PFSK-1 (cell line): ENCODE data around the gene ABR.
A peak's percentile ranks its signal among the peaks of the same experiment; 100 is the strongest.

Experiments
- FOXP2 ChIP-seq: optimal IDR thresholded peaks from 2 replicates; pipeline ENCODE3; 2011; ENCODE audit warnings: borderline replicate concordance, control low read depth, inconsistent platforms; ENCODE audit not compliant: insufficient read depth; ENCODE audit errors: extremely low read length, extremely low read depth
- POLR2AphosphoS5 ChIP-seq: IDR thresholded peaks from 2 replicates; pipeline ENCODE4 v1.6.1; 2012; ENCODE audit warnings: low read depth, mild to moderate bottlenecking, control low read depth, low read length, moderate library complexity
- SIN3A ChIP-seq: IDR thresholded peaks from 2 replicates; pipeline ENCODE4 v1.6.1; 2012; ENCODE audit warnings: mild to moderate bottlenecking, low read length, moderate library complexity, borderline replicate concordance; ENCODE audit not compliant: insufficient read depth
- TAF1 ChIP-seq: IDR thresholded peaks from 2 replicates; pipeline ENCODE4 v1.6.1; 2012; ENCODE audit warnings: low read length, control low read depth, borderline replicate concordance; ENCODE audit not compliant: insufficient read depth
- TF ChIP-seq, protein P1 (sequence below), 2 experiments: IDR thresholded peaks; 2 replicates each; pipeline versions ENCODE4 v1.6.1 to v1.8.0; 2011 to 2012; ENCODE audit warnings: low read depth in 2 of 2, low read length in 2 of 2, control low read depth in 1 of 2, inconsistent platforms in 1 of 2, mild to moderate bottlenecking in 1 of 2, moderate library complexity in 1 of 2; ENCODE audit not compliant: insufficient read depth in 1 of 2

The ABR gene

GRCh38 chr17:1058423-1059130 lies 121.2 kb downstream of the ABR start:
- TF ChIP-seq FOXP2: peak; percentile 16
- no peak for TF ChIP-seq TAF1

- TF ChIP-seq FOXP2 (no peak), POLR2AphosphoS5 (no peak), TAF1 (no peak), SIN3A (no peak)
These were observed 123.0 kb downstream of the ABR start for GRCh38 chr17:1056761-1057160.

- TF ChIP-seq POLR2AphosphoS5: no peak
- TF ChIP-seq FOXP2: no peak
- TF ChIP-seq, protein P1, sequence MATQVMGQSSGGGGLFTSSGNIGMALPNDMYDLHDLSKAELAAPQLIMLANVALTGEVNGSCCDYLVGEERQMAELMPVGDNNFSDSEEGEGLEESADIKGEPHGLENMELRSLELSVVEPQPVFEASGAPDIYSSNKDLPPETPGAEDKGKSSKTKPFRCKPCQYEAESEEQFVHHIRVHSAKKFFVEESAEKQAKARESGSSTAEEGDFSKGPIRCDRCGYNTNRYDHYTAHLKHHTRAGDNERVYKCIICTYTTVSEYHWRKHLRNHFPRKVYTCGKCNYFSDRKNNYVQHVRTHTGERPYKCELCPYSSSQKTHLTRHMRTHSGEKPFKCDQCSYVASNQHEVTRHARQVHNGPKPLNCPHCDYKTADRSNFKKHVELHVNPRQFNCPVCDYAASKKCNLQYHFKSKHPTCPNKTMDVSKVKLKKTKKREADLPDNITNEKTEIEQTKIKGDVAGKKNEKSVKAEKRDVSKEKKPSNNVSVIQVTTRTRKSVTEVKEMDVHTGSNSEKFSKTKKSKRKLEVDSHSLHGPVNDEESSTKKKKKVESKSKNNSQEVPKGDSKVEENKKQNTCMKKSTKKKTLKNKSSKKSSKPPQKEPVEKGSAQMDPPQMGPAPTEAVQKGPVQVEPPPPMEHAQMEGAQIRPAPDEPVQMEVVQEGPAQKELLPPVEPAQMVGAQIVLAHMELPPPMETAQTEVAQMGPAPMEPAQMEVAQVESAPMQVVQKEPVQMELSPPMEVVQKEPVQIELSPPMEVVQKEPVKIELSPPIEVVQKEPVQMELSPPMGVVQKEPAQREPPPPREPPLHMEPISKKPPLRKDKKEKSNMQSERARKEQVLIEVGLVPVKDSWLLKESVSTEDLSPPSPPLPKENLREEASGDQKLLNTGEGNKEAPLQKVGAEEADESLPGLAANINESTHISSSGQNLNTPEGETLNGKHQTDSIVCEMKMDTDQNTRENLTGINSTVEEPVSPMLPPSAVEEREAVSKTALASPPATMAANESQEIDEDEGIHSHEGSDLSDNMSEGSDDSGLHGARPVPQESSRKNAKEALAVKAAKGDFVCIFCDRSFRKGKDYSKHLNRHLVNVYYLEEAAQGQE (IDR thresholded peaks at IDR 0.05; ENCODE audit: insufficient read depth in 1 of 2, low read depth in 2 of 2, low read length in 2 of 2): no peak
- no peak for TF ChIP-seq SIN3A
These were observed 123.8 kb downstream of the ABR start for GRCh38 chr17:1055751-1056645.

DNA sequence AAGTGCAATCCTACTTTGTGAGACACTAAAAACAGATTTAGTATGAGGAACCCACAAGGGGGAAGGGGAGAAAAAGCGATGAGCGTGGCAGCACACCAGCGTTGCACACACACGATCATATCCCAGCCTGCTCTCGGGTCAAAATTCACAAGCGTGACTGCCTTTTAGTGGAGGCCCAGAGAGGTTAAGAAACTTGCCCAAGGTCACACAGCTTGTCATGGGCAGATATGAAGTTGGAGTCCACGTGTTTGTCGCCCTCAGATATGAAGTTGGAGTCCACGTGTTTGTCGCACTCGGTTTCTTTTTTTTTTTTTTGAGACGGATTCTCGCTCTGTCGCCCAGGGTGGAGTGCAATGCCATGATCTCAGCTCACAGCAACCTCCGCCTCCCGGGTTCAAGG lies 124.5 kb downstream of the ABR start:
- no peak for TF ChIP-seq POLR2AphosphoS5
- no peak for TF ChIP-seq FOXP2
- TF ChIP-seq, protein P1 (IDR thresholded peaks at IDR 0.05; ENCODE audit: insufficient read depth in 1 of 2, low read depth in 2 of 2, low read length in 2 of 2): no peak
- TF ChIP-seq TAF1: no peak
- no peak for TF ChIP-seq SIN3A

GRCh38 chr17:1054656-1055055 lies 125.1 kb downstream of the ABR start:
- TF ChIP-seq POLR2AphosphoS5 (no peak), FOXP2 (no peak), SIN3A (no peak), TAF1 (no peak)
- TF ChIP-seq, protein P1 (IDR thresholded peaks at IDR 0.05; ENCODE audit: insufficient read depth in 1 of 2, low read depth in 2 of 2, low read length in 2 of 2): no peak
